ENCODE data around the gene TMEM63C.

DNA sequence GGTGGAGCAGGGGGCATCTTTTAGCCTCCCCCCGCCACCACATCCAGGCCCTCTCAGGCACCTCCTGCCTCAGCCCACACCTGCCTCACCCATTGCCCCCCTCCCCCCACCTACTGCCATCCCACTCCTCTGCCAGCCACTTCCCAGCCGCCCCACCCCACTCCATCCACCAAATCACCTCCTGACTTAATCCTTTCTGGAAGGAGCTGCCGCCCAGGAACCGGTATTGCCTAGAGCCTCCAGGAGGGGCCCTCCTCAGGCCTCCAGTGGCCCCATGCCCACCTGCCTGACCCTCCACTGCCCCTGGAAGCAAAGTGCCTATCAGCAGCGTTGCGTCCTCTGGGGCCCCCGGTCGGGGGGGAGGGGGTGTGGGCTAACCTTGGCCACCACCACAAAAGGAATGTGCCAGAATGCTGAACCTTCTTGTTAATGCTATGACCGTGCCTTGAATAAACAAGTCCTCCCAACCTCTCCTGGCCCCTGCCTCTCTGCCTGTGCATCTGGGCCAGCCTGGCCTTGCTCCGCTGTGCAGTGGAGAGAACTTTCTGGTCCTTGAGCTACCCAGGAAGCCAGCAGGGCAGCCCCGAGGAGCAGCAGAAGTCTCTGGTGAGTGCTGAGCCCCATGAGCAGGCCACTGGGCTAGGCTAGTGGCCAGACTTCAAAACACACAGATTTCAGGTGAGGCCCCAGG, 77.6 kb downstream of the TMEM63C start:
- TF ChIP-seq, protein P1, sequence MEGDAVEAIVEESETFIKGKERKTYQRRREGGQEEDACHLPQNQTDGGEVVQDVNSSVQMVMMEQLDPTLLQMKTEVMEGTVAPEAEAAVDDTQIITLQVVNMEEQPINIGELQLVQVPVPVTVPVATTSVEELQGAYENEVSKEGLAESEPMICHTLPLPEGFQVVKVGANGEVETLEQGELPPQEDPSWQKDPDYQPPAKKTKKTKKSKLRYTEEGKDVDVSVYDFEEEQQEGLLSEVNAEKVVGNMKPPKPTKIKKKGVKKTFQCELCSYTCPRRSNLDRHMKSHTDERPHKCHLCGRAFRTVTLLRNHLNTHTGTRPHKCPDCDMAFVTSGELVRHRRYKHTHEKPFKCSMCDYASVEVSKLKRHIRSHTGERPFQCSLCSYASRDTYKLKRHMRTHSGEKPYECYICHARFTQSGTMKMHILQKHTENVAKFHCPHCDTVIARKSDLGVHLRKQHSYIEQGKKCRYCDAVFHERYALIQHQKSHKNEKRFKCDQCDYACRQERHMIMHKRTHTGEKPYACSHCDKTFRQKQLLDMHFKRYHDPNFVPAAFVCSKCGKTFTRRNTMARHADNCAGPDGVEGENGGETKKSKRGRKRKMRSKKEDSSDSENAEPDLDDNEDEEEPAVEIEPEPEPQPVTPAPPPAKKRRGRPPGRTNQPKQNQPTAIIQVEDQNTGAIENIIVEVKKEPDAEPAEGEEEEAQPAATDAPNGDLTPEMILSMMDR (IDR thresholded peaks at IDR 0.05; ENCODE audit: low read length), result no peak
- TF ChIP-seq EZH2phosphoT487 (IDR thresholded peaks at IDR 0.05; ENCODE audit: low read length), result no peak

Measured in MM.1S (cell line).